A673 (cell line): ENCODE measurements around the gene RDX.

Experiments
- CTCF ChIP-seq: fragments of 300-800, 200-600 bp; sonication (generic); conservative IDR thresholded peaks from 2 replicates; pipeline ENCODE4 v1.5.1; 2017; ENCODE audit warnings: low read depth, mild to moderate bottlenecking, antibody characterized with exemption, low read length, moderate library complexity, mixed read lengths
- EZH2 ChIP-seq: fragments of 200-600 bp; sonication (generic); IDR thresholded peaks from 2 replicates; pipeline ENCODE4 v1.6.1; 2017; ENCODE audit warnings: borderline replicate concordance, low read depth, mild to moderate bottlenecking, mixed read lengths, antibody characterized with exemption, low read length; ENCODE audit not compliant: poor library complexity, severe bottlenecking

GRCh38 chr11:110283862-110284261 is 12.6 kb downstream of the RDX start:
- TF ChIP-seq CTCF (no peak), EZH2 (no peak)
